Measurements from ENCODE around the gene IFT52. TPM values are rescaled to one million over a fixed set of nuclear protein-coding genes. Genes with fewer than 3 reads are reported as not detected.

The IFT52 gene
- total RNA-seq, 1 experiment from 2014 or later, result 46.4 TPM

- no peaks in the 10 kb centered on the region for H3K79me2 ChIP-seq (ENCODE audit: low read depth)
- ChIA-PET POLR2A (ENCODE audit: unreplicated experiment) (interaction anchor here (0.7 kb wide), 1 partner anchor 408 kb away, joined by 6 read pairs; no protein-coding TSS in a partner anchor), CTCF (interaction anchor here (0.8 kb wide), 1 partner anchor 10 kb away, joined by 3 read pairs; the partner anchor contains the start of gene IFT52)
- H3K27me3 ChIP-seq (ENCODE audit: insufficient read depth, low read depth), result no peaks in the 10 kb centered on the region
- H3K4me3 ChIP-seq, result no peak overlapping the region
- DNase-seq, result peak in 1 of 2 experiments; percentile 38
- H3F3A ChIP-seq (ENCODE audit: insufficient read depth, low read depth), result peaks cover 3% of the 10 kb centered on the region; the same call in 1 of the 2 replicates
- no peak for TF ChIP-seq EZH2 (IDR thresholded peaks at IDR 0.05; ENCODE audit: low read depth)
- no peak for TF ChIP-seq CTCF (conservative IDR thresholded peaks at IDR 0.05)
- no peaks in the 10 kb centered on the region for H3K36me3 ChIP-seq (ENCODE audit: low read depth)
- no peaks in the 10 kb centered on the region for H3K9me3 ChIP-seq (ENCODE audit: insufficient read depth, low read depth)
- intact Hi-C loops (cut with micrococcal nuclease; ENCODE audit: unreplicated experiment), result no loop called here
- H4K20me1 ChIP-seq (ENCODE audit: insufficient read depth), result no peaks in the 10 kb centered on the region
- H3K4me1 ChIP-seq (replicated peaks; ENCODE audit: insufficient read depth), result peaks cover 38% of the 10 kb centered on the region
- H3K9me2 ChIP-seq (ENCODE audit: insufficient read depth), result no peaks in the 10 kb centered on the region
- peak overlapping the region; percentile 46 for H3K4me2 ChIP-seq
- H2AFZ ChIP-seq, result no peak overlapping the region; the same call in 1 of the 2 replicates
- BruUV-seq (replicated peaks), result no TSS peak
- no peak overlapping the region for H3K27ac ChIP-seq
Measured at GRCh38 chr20:43579861-43580793, 10.6 kb upstream of the IFT52 start.

GRCh38 chr20:43583133-43583864, 7.4 kb upstream of the IFT52 start:
- Histone ChIP-seq H3F3A (ENCODE audit: insufficient read depth, low read depth) (peaks cover 3% of the 10 kb centered on the region; the same call in 1 of the 2 replicates), H4K20me1 (ENCODE audit: insufficient read depth) (no peaks in the 10 kb centered on the region), H3K27ac (no peak overlapping the region), H3K79me2 (ENCODE audit: low read depth) (no peaks in the 10 kb centered on the region), H3K4me2 (0 out of 2 replicates have a peak overlapping the region, but pooled peaks have one; percentile 5), H3K36me3 (ENCODE audit: low read depth) (no peaks in the 10 kb centered on the region), H3K9me2 (ENCODE audit: insufficient read depth) (no peaks in the 10 kb centered on the region), H3K4me1 (replicated peaks; ENCODE audit: insufficient read depth) (peaks cover 32% of the 10 kb centered on the region), H3K9me3 (ENCODE audit: insufficient read depth, low read depth) (no peaks in the 10 kb centered on the region), H3K27me3 (ENCODE audit: insufficient read depth, low read depth) (no peaks in the 10 kb centered on the region), H2AFZ (no peak overlapping the region), H3K4me3 (no peak overlapping the region)
- ChIA-PET POLR2A (ENCODE audit: unreplicated experiment) (interaction anchor here (0.7 kb wide), 1 partner anchor 213 kb away, joined by 3 read pairs; no protein-coding TSS in a partner anchor), CTCF (no interaction called here)
- no peak for DNase-seq
- intact Hi-C loops (cut with micrococcal nuclease; ENCODE audit: unreplicated experiment), result no loop called here
- no peak for TF ChIP-seq CTCF (conservative IDR thresholded peaks at IDR 0.05)
- TF ChIP-seq EZH2 (IDR thresholded peaks at IDR 0.05; ENCODE audit: low read depth), result no peak
- no TSS peak for BruUV-seq (replicated peaks)

- H3K79me2 ChIP-seq (ENCODE audit: low read depth), result no peaks in the 10 kb centered on the region
- TF ChIP-seq EZH2 (IDR thresholded peaks at IDR 0.05; ENCODE audit: low read depth) (no peak), CTCF (conservative IDR thresholded peaks at IDR 0.05) (no peak)
- peak; percentile 43 to 68 for DNase-seq
Measured at GRCh38 chr20:43583982-43584432, 6.7 kb upstream of the IFT52 start.

More at GRCh38 chr20:43583982-43584432, 6.7 kb upstream of the IFT52 start:
- H3K4me3 ChIP-seq, result no peak overlapping the region
- H3K4me1 ChIP-seq (replicated peaks; ENCODE audit: insufficient read depth), result peaks cover 32% of the 10 kb centered on the region
- no TSS peak for BruUV-seq (replicated peaks)
- 0 out of 2 replicates have a peak overlapping the region, but pooled peaks have one; percentile 5 for H3K4me2 ChIP-seq
- H2AFZ ChIP-seq, result no peak overlapping the region
- H3F3A ChIP-seq (ENCODE audit: insufficient read depth, low read depth), result peaks cover 3% of the 10 kb centered on the region; the same call in 1 of the 2 replicates
- no peaks in the 10 kb centered on the region for H3K9me3 ChIP-seq (ENCODE audit: insufficient read depth, low read depth)
- no peak overlapping the region for H3K27ac ChIP-seq
- H3K27me3 ChIP-seq (ENCODE audit: insufficient read depth, low read depth), result no peaks in the 10 kb centered on the region
- ChIA-PET CTCF (no interaction called here), POLR2A (ENCODE audit: unreplicated experiment) (interaction anchor here (0.7 kb wide), 1 partner anchor 212 kb away, joined by 3 read pairs; no protein-coding TSS in a partner anchor)
- no peaks in the 10 kb centered on the region for H3K9me2 ChIP-seq (ENCODE audit: insufficient read depth)
- intact Hi-C loops (cut with micrococcal nuclease; ENCODE audit: unreplicated experiment), result no loop called here
- H3K36me3 ChIP-seq (ENCODE audit: low read depth), result no peaks in the 10 kb centered on the region
- H4K20me1 ChIP-seq (ENCODE audit: insufficient read depth), result no peaks in the 10 kb centered on the region

Data from PC-9 (cell line).